Measurements from ENCODE around the gene KCTD1. TPM values are rescaled to one million over a fixed set of nuclear protein-coding genes. Genes with fewer than 3 reads are reported as not detected.
"Not testable (repeated sequence)": the region's sequence is repeated elsewhere in the genome, so short reads cannot be mapped to it uniquely, and the experiment has no call there.

The KCTD1 gene
- total and polyA plus RNA-seq, 4 donors, result 5.1 to 13.2 (median 9.3) TPM

DNA sequence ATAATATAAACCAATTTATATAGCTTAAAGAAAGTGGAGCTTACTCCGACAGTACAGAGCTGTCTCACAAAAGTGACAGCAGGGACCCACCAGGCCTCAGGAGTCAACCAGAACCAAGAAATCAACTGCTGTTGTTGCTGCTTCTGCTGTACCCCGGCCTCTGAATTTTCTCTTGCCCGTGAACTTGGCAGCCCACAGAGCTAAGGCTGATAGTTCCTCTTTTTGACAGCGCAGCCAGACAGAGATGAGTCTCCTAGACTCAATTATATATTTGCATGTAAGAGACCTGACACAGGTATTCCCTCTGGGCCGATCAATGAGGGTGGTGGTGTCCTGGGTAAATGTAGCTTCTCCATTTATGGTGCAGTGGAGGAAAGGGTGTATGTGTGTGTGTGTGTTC is 109.4 kb downstream of the KCTD1 start:
- no peaks in the 10 kb centered on the region for H3K36me3 ChIP-seq (ENCODE audit: control insufficient read depth in 1 of 2, insufficient read depth in 2 of 2, low read length in 1 of 2)
- intact Hi-C loops (cut with DNase I), result no loop called here
- 94 to 96% methylated on average over 5 of the region's 5 CpGs for WGBS, 2 donors
- no peaks in the 10 kb centered on the region for H3K4me1 ChIP-seq (ENCODE audit: control insufficient read depth in 1 of 2, insufficient read depth in 2 of 2, low read length in 2 of 2)
- H3K4me3 ChIP-seq (ENCODE audit: low read length in 2 of 2), result no peak overlapping the region
- no peak overlapping the region for H3K27ac ChIP-seq (ENCODE audit: low read depth in 1 of 2, low read length in 2 of 2)
- H3K27me3 ChIP-seq (ENCODE audit: control insufficient read depth in 1 of 2, insufficient read depth in 2 of 2, low read length in 1 of 2), result no peaks in the 10 kb centered on the region
- DNase-seq, result no peak
- no peaks in the 10 kb centered on the region for H3K9me3 ChIP-seq (ENCODE audit: control insufficient read depth, low read length)
- no peak for ATAC-seq (ENCODE audit: low FRiP score)

DNA sequence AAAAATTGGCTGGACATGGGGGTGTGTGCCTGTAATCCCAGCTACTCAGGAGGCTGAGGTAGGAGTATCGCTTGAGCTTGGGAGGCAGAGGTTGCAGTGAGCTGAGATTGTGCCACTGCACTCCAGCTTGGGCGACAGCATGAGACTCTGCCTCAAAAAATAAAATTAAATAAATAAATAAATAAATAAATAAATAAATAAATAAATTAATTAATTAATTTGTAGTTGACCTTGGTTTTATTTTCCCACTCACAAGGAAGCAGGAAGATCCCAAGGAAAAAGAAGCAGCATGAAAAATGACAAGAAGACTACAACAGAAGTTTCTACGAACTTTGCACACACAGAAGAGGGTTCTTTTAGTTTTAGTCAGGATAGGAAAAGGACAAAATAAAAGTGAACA is 110.7 kb downstream of the KCTD1 start:
- H3K4me3 ChIP-seq (ENCODE audit: low read length in 2 of 2); ATAC-seq (ENCODE audit: low FRiP score); H3K36me3 ChIP-seq (ENCODE audit: control insufficient read depth in 1 of 2, insufficient read depth in 2 of 2, low read length in 1 of 2); H3K9me3 ChIP-seq (ENCODE audit: control insufficient read depth, low read length); H3K27me3 ChIP-seq (ENCODE audit: control insufficient read depth in 1 of 2, insufficient read depth in 2 of 2, low read length in 1 of 2); H3K4me1 ChIP-seq (ENCODE audit: control insufficient read depth in 1 of 2, insufficient read depth in 2 of 2, low read length in 2 of 2); intact Hi-C loops (cut with DNase I); H3K27ac ChIP-seq (ENCODE audit: low read depth in 1 of 2, low read length in 2 of 2); DNase-seq: not testable (repeated sequence)
- WGBS, 2 donors, result 89 to 97% methylated on average over 3 of the region's 3 CpGs

DNA sequence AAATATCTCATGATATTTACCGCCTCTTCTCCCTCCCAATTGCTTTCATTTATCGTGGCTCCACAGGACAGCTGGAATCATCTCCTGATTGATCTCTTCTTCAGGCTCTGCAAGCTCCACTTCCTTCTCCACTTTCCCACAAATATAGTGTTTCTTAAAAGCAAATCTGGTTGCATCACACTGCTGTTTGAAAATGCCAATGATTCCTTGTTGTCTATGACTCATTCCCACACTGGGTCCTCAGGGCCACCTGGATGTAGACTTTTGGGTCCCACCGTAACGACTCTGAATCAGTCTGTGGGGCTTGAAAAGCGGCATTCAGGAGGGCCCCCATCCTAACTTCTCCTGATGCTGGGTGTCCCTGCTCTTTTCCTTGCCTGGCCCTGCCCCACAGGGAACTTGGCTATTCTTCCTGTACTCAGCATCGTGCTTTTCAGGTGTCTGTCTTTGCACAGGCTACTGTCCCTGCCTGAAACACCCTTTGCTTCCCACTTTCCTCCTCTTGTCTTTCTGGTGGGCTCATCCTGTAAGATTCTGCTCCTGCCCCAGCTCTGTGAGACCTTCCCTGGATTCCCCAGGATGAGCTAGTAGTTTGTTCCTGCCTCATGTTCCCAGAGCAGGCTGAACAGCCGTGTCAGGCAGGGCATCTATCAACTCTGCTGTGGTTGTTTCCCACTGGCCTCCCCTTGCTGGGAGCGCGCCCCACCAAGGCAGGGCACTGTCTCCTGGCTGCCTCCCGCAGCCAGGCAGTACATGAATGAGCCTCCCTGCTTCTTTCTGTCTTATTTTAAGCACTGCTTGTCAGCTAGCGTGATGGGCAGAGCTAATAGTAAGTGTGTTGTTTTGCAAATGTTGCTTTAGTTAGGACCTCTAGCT is 111.9 kb downstream of the KCTD1 start:
- Histone ChIP-seq H3K4me3 (ENCODE audit: low read length in 2 of 2) (no peak overlapping the region), H3K27me3 (ENCODE audit: control insufficient read depth in 1 of 2, insufficient read depth in 2 of 2, low read length in 1 of 2) (no peaks in the 10 kb centered on the region), H3K36me3 (ENCODE audit: control insufficient read depth in 1 of 2, insufficient read depth in 2 of 2, low read length in 1 of 2) (no peaks in the 10 kb centered on the region), H3K27ac (ENCODE audit: low read depth in 1 of 2, low read length in 2 of 2) (no peak overlapping the region), H3K4me1 (ENCODE audit: control insufficient read depth in 1 of 2, insufficient read depth in 2 of 2, low read length in 2 of 2) (no peaks in the 10 kb centered on the region), H3K9me3 (ENCODE audit: control insufficient read depth, low read length) (no peaks in the 10 kb centered on the region)
- 65 to 72% methylated on average over 11 of the region's 11 CpGs for WGBS, 2 donors
- intact Hi-C loops (cut with DNase I), result no loop called here
- ATAC-seq (ENCODE audit: low FRiP score), result no peak
- DNase-seq, result no peak

DNA sequence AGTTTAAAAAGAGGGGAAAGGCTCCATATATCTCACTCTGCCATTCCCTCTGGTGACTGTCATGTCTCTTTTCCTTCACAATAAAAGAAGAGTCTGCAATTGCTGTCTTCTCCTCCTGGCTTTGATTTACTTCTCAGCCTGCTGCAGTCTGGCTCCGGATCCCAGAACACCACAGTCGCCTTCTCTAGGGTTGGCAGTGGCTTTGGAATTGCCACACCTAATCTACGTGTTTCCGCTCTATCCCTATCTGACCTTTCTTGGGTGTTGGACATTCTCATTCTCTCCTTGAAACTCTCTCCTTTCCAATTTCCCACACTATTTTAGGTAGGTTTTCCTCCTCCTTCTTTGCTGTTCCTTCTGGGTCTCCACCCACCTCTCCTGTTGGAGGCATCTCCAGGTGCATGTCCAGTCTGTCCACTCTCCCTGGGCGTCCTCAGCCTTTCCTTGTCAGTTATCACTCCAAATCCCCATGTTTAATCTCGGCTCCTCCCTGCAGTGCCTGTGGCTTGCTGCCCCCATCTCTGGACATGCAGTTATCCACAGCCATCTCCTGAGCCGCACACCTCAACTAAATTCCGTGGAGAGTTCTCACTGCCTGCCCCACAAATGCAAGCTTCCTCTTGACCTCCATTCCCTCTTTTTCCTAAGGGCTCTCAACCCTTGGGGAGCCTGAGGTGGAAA is 112.8 kb downstream of the KCTD1 start:
- H3K27ac ChIP-seq (ENCODE audit: low read depth in 1 of 2, low read length in 2 of 2), result no peak overlapping the region
- no peak for DNase-seq
- no peak overlapping the region for H3K4me3 ChIP-seq (ENCODE audit: low read length in 2 of 2)
- H3K36me3 ChIP-seq (ENCODE audit: control insufficient read depth in 1 of 2, insufficient read depth in 2 of 2, low read length in 1 of 2), result no peaks in the 10 kb centered on the region
- H3K27me3 ChIP-seq (ENCODE audit: control insufficient read depth in 1 of 2, insufficient read depth in 2 of 2, low read length in 1 of 2), result no peaks in the 10 kb centered on the region
- intact Hi-C loops (cut with DNase I), result no loop called here
- no peak for ATAC-seq (ENCODE audit: low FRiP score)
- no peaks in the 10 kb centered on the region for H3K9me3 ChIP-seq (ENCODE audit: control insufficient read depth, low read length)
- 76 to 85% methylated on average over 8 of the region's 8 CpGs for WGBS, 2 donors
- no peaks in the 10 kb centered on the region for H3K4me1 ChIP-seq (ENCODE audit: control insufficient read depth in 1 of 2, insufficient read depth in 2 of 2, low read length in 2 of 2)

DNA sequence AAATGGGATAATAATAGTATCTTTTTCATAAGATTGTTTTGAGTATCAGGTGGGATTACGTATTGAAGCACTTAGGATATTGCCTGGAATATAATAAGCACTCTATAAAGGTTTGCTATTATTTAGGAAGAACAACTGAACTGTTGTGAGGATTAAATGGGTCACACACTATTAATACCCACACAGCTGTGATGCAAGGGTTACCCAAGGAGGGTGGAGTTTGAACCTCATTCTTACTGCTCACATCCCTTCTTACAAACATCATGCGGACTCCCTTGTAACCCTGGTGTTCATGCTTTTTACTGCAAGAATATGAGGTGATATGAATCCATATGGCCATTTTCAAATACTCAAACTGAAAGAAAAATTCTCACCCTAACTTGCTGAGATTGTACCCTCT is 113.5 kb downstream of the KCTD1 start:
- ATAC-seq (ENCODE audit: low FRiP score), result no peak
- H3K4me1 ChIP-seq (ENCODE audit: control insufficient read depth in 1 of 2, insufficient read depth in 2 of 2, low read length in 2 of 2), result no peaks in the 10 kb centered on the region
- H3K9me3 ChIP-seq (ENCODE audit: control insufficient read depth, low read length), result no peaks in the 10 kb centered on the region
- no peak overlapping the region for H3K4me3 ChIP-seq (ENCODE audit: low read length in 2 of 2)
- DNase-seq, result no peak
- no peak overlapping the region for H3K27ac ChIP-seq (ENCODE audit: low read depth in 1 of 2, low read length in 2 of 2)
- WGBS, 2 donors, result 62 to 87% methylated on average over 2 of the region's 2 CpGs
- H3K36me3 ChIP-seq (ENCODE audit: control insufficient read depth in 1 of 2, insufficient read depth in 2 of 2, low read length in 1 of 2), result no peaks in the 10 kb centered on the region
- no peaks in the 10 kb centered on the region for H3K27me3 ChIP-seq (ENCODE audit: control insufficient read depth in 1 of 2, insufficient read depth in 2 of 2, low read length in 1 of 2)
- intact Hi-C loops (cut with DNase I), result no loop called here

DNA sequence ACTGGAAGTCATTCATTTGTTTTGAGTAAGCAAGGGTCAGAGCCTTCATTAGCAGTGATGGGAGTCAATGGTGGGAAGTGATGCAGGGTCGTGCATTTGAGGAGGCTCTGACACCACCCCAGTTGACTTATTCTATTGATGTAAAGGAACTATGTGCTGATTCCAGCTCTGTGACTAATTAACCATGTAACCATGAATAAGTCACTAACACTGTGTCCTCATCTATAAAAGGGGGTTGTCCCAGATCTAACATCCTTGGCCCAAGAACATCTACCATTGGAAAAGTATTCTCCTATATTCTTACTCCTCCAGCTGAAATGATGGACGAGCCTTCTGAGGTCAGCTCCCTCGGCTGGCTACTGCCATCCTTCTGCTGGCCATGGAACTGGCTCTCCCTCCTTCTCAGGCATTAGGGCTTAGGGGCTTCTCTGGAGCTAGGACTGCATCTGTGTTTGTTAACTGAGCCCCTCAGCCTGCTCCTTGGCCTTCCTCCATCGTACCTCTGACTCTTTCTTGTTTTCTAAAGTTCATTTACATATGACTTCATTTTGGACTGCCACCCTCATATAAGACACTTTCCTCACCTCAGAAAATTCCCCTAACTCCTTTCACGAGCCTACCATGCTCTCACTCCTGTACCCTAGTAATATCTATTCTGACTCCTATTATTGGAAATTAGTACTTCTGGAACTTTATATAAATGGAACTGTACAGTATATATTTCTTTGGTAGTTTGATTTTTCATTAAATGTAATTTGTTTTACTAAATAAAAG is 115.5 kb downstream of the KCTD1 start:
- Histone ChIP-seq H3K36me3 (ENCODE audit: control insufficient read depth in 1 of 2, insufficient read depth in 2 of 2, low read length in 1 of 2) (no peaks in the 10 kb centered on the region), H3K9me3 (ENCODE audit: control insufficient read depth, low read length) (no peaks in the 10 kb centered on the region), H3K4me3 (ENCODE audit: low read length in 2 of 2) (no peak overlapping the region), H3K27ac (ENCODE audit: low read depth in 1 of 2, low read length in 2 of 2) (no peak overlapping the region), H3K27me3 (ENCODE audit: control insufficient read depth in 1 of 2, insufficient read depth in 2 of 2, low read length in 1 of 2) (no peaks in the 10 kb centered on the region), H3K4me1 (ENCODE audit: control insufficient read depth in 1 of 2, insufficient read depth in 2 of 2, low read length in 2 of 2) (no peaks in the 10 kb centered on the region)
- intact Hi-C loops (cut with DNase I), result no loop called here
- 80 to 83% methylated on average over 5 of the region's 5 CpGs for WGBS, 2 donors
- ATAC-seq (ENCODE audit: low FRiP score) (no peak), DNase-seq (no peak)

DNA sequence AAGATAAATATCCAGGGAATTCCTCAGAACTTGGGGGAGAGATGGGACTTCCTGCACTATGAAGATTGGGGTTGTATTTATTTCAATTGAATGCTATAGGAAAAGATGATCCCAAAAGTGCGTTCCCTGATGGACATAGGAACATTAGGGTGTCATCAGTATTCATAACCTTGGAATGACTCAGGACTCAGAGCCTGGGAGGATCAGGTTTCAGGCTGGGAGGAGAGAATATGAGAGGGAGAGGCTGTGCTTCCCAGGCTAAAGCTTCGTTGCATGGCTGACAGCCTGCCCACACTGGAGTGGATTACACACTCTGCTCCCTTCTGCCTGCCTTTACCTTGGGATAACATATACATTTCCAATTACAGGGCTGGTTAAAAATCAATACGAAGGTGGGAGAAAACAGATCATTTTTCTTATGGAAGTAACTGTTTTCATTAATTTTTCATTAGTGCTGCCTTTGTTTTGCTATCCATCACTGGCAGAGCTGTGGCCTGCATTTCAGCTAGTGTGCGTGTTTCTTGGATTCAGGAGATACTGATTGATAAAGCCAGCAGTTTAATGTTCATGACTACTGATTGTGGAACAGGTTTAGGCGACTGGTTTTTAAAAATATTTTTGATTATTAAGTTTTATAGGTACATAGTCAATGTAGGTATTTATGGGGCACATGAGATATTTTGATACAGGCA is 118.7 kb downstream of the KCTD1 start:
- Histone ChIP-seq H3K4me3 (ENCODE audit: low read length in 2 of 2) (no peak overlapping the region), H3K9me3 (ENCODE audit: control insufficient read depth, low read length) (no peaks in the 10 kb centered on the region), H3K4me1 (ENCODE audit: control insufficient read depth in 1 of 2, insufficient read depth in 2 of 2, low read length in 2 of 2) (no peaks in the 10 kb centered on the region), H3K27me3 (ENCODE audit: control insufficient read depth in 1 of 2, insufficient read depth in 2 of 2, low read length in 1 of 2) (no peaks in the 10 kb centered on the region), H3K27ac (ENCODE audit: low read depth in 1 of 2, low read length in 2 of 2) (no peak overlapping the region), H3K36me3 (ENCODE audit: control insufficient read depth in 1 of 2, insufficient read depth in 2 of 2, low read length in 1 of 2) (no peaks in the 10 kb centered on the region)
- DNase-seq (no peak), ATAC-seq (ENCODE audit: low FRiP score) (peak; percentile 54)
- intact Hi-C loops (cut with DNase I), result no loop called here
- 47% methylated on average over 5 of the region's 5 CpGs for WGBS, 2 donors

DNA sequence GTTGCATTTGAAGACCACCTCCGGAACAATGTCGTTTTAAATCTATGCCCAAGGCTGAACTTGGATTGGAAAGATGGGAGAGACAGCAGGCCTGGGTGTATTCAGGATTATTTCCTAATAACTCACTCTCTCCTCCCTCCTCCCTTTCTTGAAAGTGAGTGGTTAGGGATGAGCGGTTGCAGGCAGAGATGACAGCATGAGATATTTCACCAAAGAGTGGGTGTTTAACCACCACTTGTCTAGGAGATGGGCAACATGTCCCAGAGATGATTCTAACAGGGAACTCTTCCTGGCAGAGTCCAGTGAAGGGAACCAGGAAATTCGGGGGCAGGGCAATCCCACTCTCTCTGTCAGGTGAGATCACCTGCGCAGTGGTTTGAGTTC is 123.2 kb downstream of the KCTD1 start:
- Histone ChIP-seq H3K27me3 (ENCODE audit: control insufficient read depth in 1 of 2, insufficient read depth in 2 of 2, low read length in 1 of 2) (no peaks in the 10 kb centered on the region), H3K4me3 (ENCODE audit: low read length in 2 of 2) (no peak overlapping the region), H3K36me3 (ENCODE audit: control insufficient read depth in 1 of 2, insufficient read depth in 2 of 2, low read length in 1 of 2) (no peaks in the 10 kb centered on the region), H3K9me3 (ENCODE audit: control insufficient read depth, low read length) (no peaks in the 10 kb centered on the region), H3K4me1 (ENCODE audit: control insufficient read depth in 1 of 2, insufficient read depth in 2 of 2, low read length in 2 of 2) (no peaks in the 10 kb centered on the region), H3K27ac (ENCODE audit: low read depth in 1 of 2, low read length in 2 of 2) (no peak overlapping the region)
- DNase-seq, result no peak
- intact Hi-C loops (cut with DNase I), result no loop called here
- ATAC-seq (ENCODE audit: low FRiP score), result no peak
- 86 to 88% methylated on average over 5 of the region's 5 CpGs for WGBS, 2 donors
